Ishikawa (cell line): ENCODE results near the gene FOXC2.

ENCODE experiments used
- CEBPB ChIP-seq: IDR thresholded peaks from 2 replicates; pipeline ENCODE4 v1.6.1; 2012
- CREB1 ChIP-seq: IDR thresholded peaks from 2 replicates; pipeline ENCODE4 v1.6.1; 2012; ENCODE audit warnings: low read depth
- FOXM1 ChIP-seq: IDR thresholded peaks from 2 replicates; pipeline ENCODE4 v1.6.1; 2012; ENCODE audit warnings: low read depth, borderline replicate concordance
- RAD21 ChIP-seq: IDR thresholded peaks from 2 replicates; pipeline ENCODE4 v1.6.1; 2012; ENCODE audit warnings: low read depth
- TAF1 ChIP-seq: IDR thresholded peaks from 2 replicates; pipeline ENCODE4 v1.6.1; 2012; ENCODE audit warnings: low read depth, mild to moderate bottlenecking
- TCF12 ChIP-seq: IDR thresholded peaks from 2 replicates; pipeline ENCODE4 v1.6.1; 2012; ENCODE audit warnings: low read depth
- TEAD4 ChIP-seq: IDR thresholded peaks from 2 replicates; pipeline ENCODE4 v1.6.1; 2012
- USF1 ChIP-seq: IDR thresholded peaks from 2 replicates; pipeline ENCODE4 v1.6.1; 2012
- YY1 ChIP-seq: IDR thresholded peaks from 2 replicates; pipeline ENCODE4 v1.6.1; 2012; ENCODE audit warnings: low read depth
- ZBTB7A ChIP-seq: IDR thresholded peaks from 2 replicates; pipeline ENCODE4 v1.6.1; 2012; ENCODE audit warnings: low read depth
- TF ChIP-seq, protein P1 (sequence below): IDR thresholded peaks from 2 replicates; pipeline ENCODE4 v1.6.1; 2012; ENCODE audit warnings: low read depth, mild to moderate bottlenecking
- TF ChIP-seq, protein P2 (sequence below): IDR thresholded peaks from 2 replicates; pipeline ENCODE4 v1.6.1; 2012

GRCh38 chr16:86604436-86605193 lies 38.0 kb downstream of the FOXC2 start:
- TF ChIP-seq USF1 (no peak), RAD21 (no peak), CREB1 (no peak), ZBTB7A (no peak), FOXM1 (no peak), CEBPB (no peak), TCF12 (no peak), TEAD4 (no peak), YY1 (no peak), TAF1 (no peak)
- TF ChIP-seq, protein P1, sequence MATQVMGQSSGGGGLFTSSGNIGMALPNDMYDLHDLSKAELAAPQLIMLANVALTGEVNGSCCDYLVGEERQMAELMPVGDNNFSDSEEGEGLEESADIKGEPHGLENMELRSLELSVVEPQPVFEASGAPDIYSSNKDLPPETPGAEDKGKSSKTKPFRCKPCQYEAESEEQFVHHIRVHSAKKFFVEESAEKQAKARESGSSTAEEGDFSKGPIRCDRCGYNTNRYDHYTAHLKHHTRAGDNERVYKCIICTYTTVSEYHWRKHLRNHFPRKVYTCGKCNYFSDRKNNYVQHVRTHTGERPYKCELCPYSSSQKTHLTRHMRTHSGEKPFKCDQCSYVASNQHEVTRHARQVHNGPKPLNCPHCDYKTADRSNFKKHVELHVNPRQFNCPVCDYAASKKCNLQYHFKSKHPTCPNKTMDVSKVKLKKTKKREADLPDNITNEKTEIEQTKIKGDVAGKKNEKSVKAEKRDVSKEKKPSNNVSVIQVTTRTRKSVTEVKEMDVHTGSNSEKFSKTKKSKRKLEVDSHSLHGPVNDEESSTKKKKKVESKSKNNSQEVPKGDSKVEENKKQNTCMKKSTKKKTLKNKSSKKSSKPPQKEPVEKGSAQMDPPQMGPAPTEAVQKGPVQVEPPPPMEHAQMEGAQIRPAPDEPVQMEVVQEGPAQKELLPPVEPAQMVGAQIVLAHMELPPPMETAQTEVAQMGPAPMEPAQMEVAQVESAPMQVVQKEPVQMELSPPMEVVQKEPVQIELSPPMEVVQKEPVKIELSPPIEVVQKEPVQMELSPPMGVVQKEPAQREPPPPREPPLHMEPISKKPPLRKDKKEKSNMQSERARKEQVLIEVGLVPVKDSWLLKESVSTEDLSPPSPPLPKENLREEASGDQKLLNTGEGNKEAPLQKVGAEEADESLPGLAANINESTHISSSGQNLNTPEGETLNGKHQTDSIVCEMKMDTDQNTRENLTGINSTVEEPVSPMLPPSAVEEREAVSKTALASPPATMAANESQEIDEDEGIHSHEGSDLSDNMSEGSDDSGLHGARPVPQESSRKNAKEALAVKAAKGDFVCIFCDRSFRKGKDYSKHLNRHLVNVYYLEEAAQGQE = no peak
- TF ChIP-seq, protein P2, sequence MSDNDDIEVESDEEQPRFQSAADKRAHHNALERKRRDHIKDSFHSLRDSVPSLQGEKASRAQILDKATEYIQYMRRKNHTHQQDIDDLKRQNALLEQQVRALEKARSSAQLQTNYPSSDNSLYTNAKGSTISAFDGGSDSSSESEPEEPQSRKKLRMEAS = no peak
